SK-N-SH (cell line): ENCODE results near the gene FOXP1. TPM values are rescaled to one million over a fixed set of nuclear protein-coding genes. Genes with fewer than 3 reads are reported as not detected.

Source experiments
- CTCF ChIA-PET: fragments of 300-600, 350-600 bp; formaldehyde crosslinking; extraction: SDS; loops from one replicate; lab custom pipeline; 2021; lab: Yijun Ruan, JAX
- POLR2A ChIA-PET: fragments of 350-600 bp; sonication (Branson Sonifier 250); formaldehyde crosslinking; extraction: SDS; loops from one replicate; lab custom pipeline; 2020; ENCODE audit warnings: antibody characterized with exemption, inconsistent platforms; lab: Yijun Ruan, JAX
- DNase-seq: peaks from one replicate; pipeline ENCODE4 v3.0.0; 2012
- H2AFZ ChIP-seq: fragments of 200-600 bp; sonication (generic); 2 replicates; pipeline ENCODE4 v1.8.1; 2016; ENCODE audit warnings: antibody characterized with exemption, mild to moderate bottlenecking, low read depth
- H3F3A ChIP-seq: fragments of 200-600 bp; sonication (generic); replicated peaks from 2 replicates; pipeline ENCODE3; 2016; ENCODE audit warnings: antibody characterized with exemption, mild to moderate bottlenecking; ENCODE audit not compliant: insufficient read depth
- H3K27ac ChIP-seq, 2 experiments: fragments of 200-500 bp in 1 of 2; fragments of 200-600 bp in 1 of 2; sonication (Bioruptor generic) in 1 of 2; sonication (generic), shearing (Covaris generic) in 1 of 2; 2 replicates each; pipeline versions ENCODE4 v1.5.1 to v1.6.1; 2014 to 2016; ENCODE audit warnings: low read depth in 2 of 2, inconsistent platforms in 1 of 2, low read length in 1 of 2, mild to moderate bottlenecking in 1 of 2, mixed read lengths in 1 of 2
- H3K27me3 ChIP-seq: fragments of 200-600 bp; sonication (generic), shearing (Covaris generic); 2 replicates; pipeline ENCODE4 v1.6.1; 2016; ENCODE audit warnings: mixed run types; ENCODE audit not compliant: insufficient read depth
- H3K36me3 ChIP-seq, 2 experiments: fragments of 200-500 bp in 1 of 2; fragments of 200-600 bp in 1 of 2; sonication (Bioruptor generic) in 1 of 2; sonication (generic) in 1 of 2; replicated peaks in 1 of 2; 2 replicates each; pipeline versions ENCODE3 to v1.5.1; 2014 to 2016; ENCODE audit warnings: low read length in 1 of 2, mild to moderate bottlenecking in 1 of 2; ENCODE audit not compliant: insufficient read depth in 2 of 2, control insufficient read depth in 1 of 2
- H3K4me1 ChIP-seq, 2 experiments: fragments of 200-500 bp in 1 of 2; fragments of 200-600 bp in 1 of 2; sonication (Bioruptor generic) in 1 of 2; sonication (generic), shearing (Covaris generic) in 1 of 2; 2 replicates each; pipeline versions ENCODE4 v1.5.1 to v1.6.1; 2014 to 2016; ENCODE audit warnings: low read depth in 1 of 2, low read length in 1 of 2, mixed run types in 1 of 2; ENCODE audit not compliant: insufficient read depth in 2 of 2, control insufficient read depth in 1 of 2
- H3K4me2 ChIP-seq: fragments of 200-600 bp; sonication (generic), shearing (Covaris generic); 2 replicates; pipeline ENCODE4 v1.6.1; 2017; ENCODE audit warnings: mixed run types
- H3K4me3 ChIP-seq, 2 experiments: fragments of 200-500 bp in 1 of 2; fragments of 200-600 bp in 1 of 2; sonication (Bioruptor generic) in 1 of 2; sonication (generic), shearing (Covaris generic) in 1 of 2; 2 replicates each; pipeline versions ENCODE4 v1.5.1 to v1.8.1; 2014 to 2016; ENCODE audit warnings: low read depth in 2 of 2, inconsistent platforms in 1 of 2, low read length in 1 of 2, mild to moderate bottlenecking in 1 of 2, mixed read lengths in 1 of 2, moderate library complexity in 1 of 2
- H3K79me2 ChIP-seq: fragments of 200-600 bp; sonication (generic); 2 replicates; pipeline ENCODE4 v1.8.1; 2017; ENCODE audit warnings: mild to moderate bottlenecking; ENCODE audit not compliant: insufficient read depth
- H3K9ac ChIP-seq: fragments of 200-600 bp; sonication (generic); 2 replicates; pipeline ENCODE4 v1.6.1; 2017; ENCODE audit warnings: mixed run types
- H3K9me2 ChIP-seq: fragments of 200-600 bp; sonication (generic); 2 replicates; pipeline ENCODE4 v1.6.1; 2017; ENCODE audit warnings: mixed run types
- H3K9me3 ChIP-seq: fragments of 200-600 bp; sonication (generic); 2 replicates; pipeline ENCODE4 v1.6.1; 2017; ENCODE audit warnings: mixed run types, mild to moderate bottlenecking, moderate library complexity
- H4K20me1 ChIP-seq: fragments of 200-600 bp; sonication (generic); 2 replicates; pipeline ENCODE4 v1.6.1; 2017; ENCODE audit warnings: mild to moderate bottlenecking, mixed run types; ENCODE audit not compliant: insufficient read depth
- CHD2 ChIP-seq: fragments of 150-350 bp; IDR thresholded peaks from 2 replicates; pipeline ENCODE4 v1.6.1; 2018; ENCODE audit warnings: low read length; ENCODE audit not compliant: partially characterized antibody
- EP300 ChIP-seq, 2 experiments: IDR thresholded peaks; 2 replicates each; pipeline versions ENCODE4 v1.4.0 to v1.6.1; 2012; ENCODE audit warnings: borderline replicate concordance in 1 of 2, low read depth in 1 of 2, low read length in 1 of 2
- EZH2phosphoT487 ChIP-seq: fragments of 200-600 bp; sonication (generic); IDR thresholded peaks from 2 replicates; pipeline ENCODE4 v1.6.1; 2017; ENCODE audit warnings: low read depth, mixed run types, mild to moderate bottlenecking, antibody characterized with exemption, moderate library complexity, borderline replicate concordance
- FOSL2 ChIP-seq: IDR thresholded peaks from 2 replicates; pipeline ENCODE4 v1.4.0; 2012; ENCODE audit warnings: low read depth, mild to moderate bottlenecking, moderate library complexity, borderline replicate concordance
- FOXJ3 ChIP-seq: sonication (generic); formaldehyde crosslinking; IDR thresholded peaks from 2 replicates; pipeline ENCODE4 v1.5.1; 2020; ENCODE audit warnings: mild to moderate bottlenecking, missing genetic modification reagents
- FOXM1 ChIP-seq: IDR thresholded peaks from 2 replicates; pipeline ENCODE4 v1.4.0; 2012; ENCODE audit warnings: low read depth, mild to moderate bottlenecking
- GABPA ChIP-seq: IDR thresholded peaks from 2 replicates; pipeline ENCODE4 v1.4.0; 2012; ENCODE audit warnings: low read depth, mild to moderate bottlenecking
- GATA2 ChIP-seq: sonication (generic); formaldehyde crosslinking; IDR thresholded peaks from 2 replicates; pipeline ENCODE4 v1.5.0; 2020; ENCODE audit warnings: mild to moderate bottlenecking, missing genetic modification reagents
- IRF3 ChIP-seq: fragments of 150-350 bp; IDR thresholded peaks from 2 replicates; pipeline ENCODE4 v1.6.1; 2016; ENCODE audit warnings: mild to moderate bottlenecking, low read depth, low read length
- JUND ChIP-seq: IDR thresholded peaks from 2 replicates; pipeline ENCODE4 v1.4.0; 2012
- MAX ChIP-seq: IDR thresholded peaks from 2 replicates; pipeline ENCODE4 v1.4.0; 2012; ENCODE audit warnings: low read depth
- MXI1 ChIP-seq: IDR thresholded peaks from 2 replicates; pipeline ENCODE4 v1.6.1; 2012; ENCODE audit warnings: mild to moderate bottlenecking, low read depth, low read length, improper control_type of control experiment
- NFIC ChIP-seq: IDR thresholded peaks from 2 replicates; pipeline ENCODE4 v1.4.0; 2012; ENCODE audit warnings: borderline replicate concordance
- NRF1 ChIP-seq: IDR thresholded peaks from 2 replicates; pipeline ENCODE4 v1.6.1; 2012; ENCODE audit warnings: low read depth, mild to moderate bottlenecking, low read length
- PBX3 ChIP-seq: IDR thresholded peaks from 2 replicates; pipeline ENCODE4; 2012
- RAD21 ChIP-seq: IDR thresholded peaks from 2 replicates; pipeline ENCODE4 v1.6.1; 2012; ENCODE audit warnings: mild to moderate bottlenecking, low read length
- SIN3A ChIP-seq: IDR thresholded peaks from 2 replicates; pipeline ENCODE4 v1.6.1; 2012; ENCODE audit warnings: low read depth, mild to moderate bottlenecking, low read length, moderate library complexity, borderline replicate concordance
- SMC3 ChIP-seq: IDR thresholded peaks from 2 replicates; pipeline ENCODE4 v1.6.1; 2012; ENCODE audit warnings: low read depth, low read length, improper control_type of control experiment
- TAF1 ChIP-seq: IDR thresholded peaks from 2 replicates; pipeline ENCODE4 v1.6.1; 2012; ENCODE audit warnings: low read depth, mild to moderate bottlenecking, low read length, moderate library complexity, borderline replicate concordance
- TCF12 ChIP-seq: IDR thresholded peaks from 2 replicates; pipeline ENCODE4 v1.4.0; 2012
- TEAD4 ChIP-seq: IDR thresholded peaks from 2 replicates; pipeline ENCODE4 v1.4.0; 2012; ENCODE audit warnings: mild to moderate bottlenecking, borderline replicate concordance; ENCODE audit not compliant: insufficient read depth
- YY1 ChIP-seq: IDR thresholded peaks from 2 replicates; pipeline ENCODE4 v1.4.0; 2012; ENCODE audit warnings: low read depth, mild to moderate bottlenecking
- WGBS: methylation state at CpG from one replicate; pipeline ENCODE4 v1.1.6; 2017; ENCODE audit warnings: low lambda C conversion rate; 5-methylcytosine and 5-hydroxymethylcytosine counted together
- polyA plus RNA-seq, 3 experiments: library from polyadenylated mRNA; depleted of rRNA; stranded (reverse); fragments of >200 nt; gene quantifications; 2 replicates each; pipeline ENCODE4 v1.2.3, GENCODE V29; 2012

The FOXP1 gene
- polyA plus RNA-seq, 1 of the 3 experiments (the other 2 are of a cell fraction) = 8.8 TPM

- Histone ChIP-seq H3K4me1 (no peaks in the 10 kb centered on the region; a peak in 1 of 4 replicates), H3K4me3 (no peak overlapping the region), H3K4me2 (no peak overlapping the region), H3K36me3 (no peaks in the 10 kb centered on the region), H3K9me3 (no peaks in the 10 kb centered on the region), H3K79me2 (peaks cover 43% of the 10 kb centered on the region; the same call in 1 of the 2 replicates), H4K20me1 (no peaks in the 10 kb centered on the region), H3F3A (no peaks in the 10 kb centered on the region), H3K27ac (no peak overlapping the region), H3K27me3 (no peaks in the 10 kb centered on the region), H3K9ac (no peak overlapping the region), H3K9me2 (no peaks in the 10 kb centered on the region), H2AFZ (no peak overlapping the region)
- 98% methylated on average over 4 of the region's 4 CpGs for WGBS
- ChIA-PET POLR2A (no interaction called here), CTCF (no interaction called here)
- TF ChIP-seq MXI1 (no peak), MAX (no peak), CHD2 (no peak), FOSL2 (no peak), IRF3 (no peak), EZH2phosphoT487 (no peak), RAD21 (no peak), TAF1 (no peak), TEAD4 (no peak), FOXM1 (no peak), TCF12 (no peak), GATA2 (no peak), JUND (no peak), NFIC (no peak), SMC3 (no peak), FOXJ3 (no peak)
- DNase-seq = no peak
These were observed 307.0 kb downstream of the FOXP1 start for GRCh38 chr3:71276531-71276930.

- Histone ChIP-seq H3K4me3 (no peak overlapping the region; a peak in 1 of 4 replicates), H4K20me1 (no peaks in the 10 kb centered on the region), H3K27me3 (no peaks in the 10 kb centered on the region), H3K9ac (no peak overlapping the region), H3K4me1 (peaks cover 0 to 4% of the 10 kb centered on the region in 2 experiments; a peak in 1 of 4 replicates), H2AFZ (no peak overlapping the region), H3K9me2 (no peaks in the 10 kb centered on the region), H3K36me3 (peaks cover 0 to 4% of the 10 kb centered on the region in 2 experiments), H3K9me3 (no peaks in the 10 kb centered on the region), H3F3A (peaks cover 8% of the 10 kb centered on the region), H3K27ac (no peak overlapping the region), H3K4me2 (no peak overlapping the region), H3K79me2 (peaks cover 45% of the 10 kb centered on the region; the same call in 1 of the 2 replicates)
- no peak for DNase-seq
- POLR2A ChIA-PET = no interaction called here
- WGBS = 94% methylated on average over 4 of the region's 4 CpGs
- CTCF ChIA-PET = no interaction called here
- TF ChIP-seq NRF1 (no peak), TEAD4 (no peak), FOXJ3 (no peak), IRF3 (no peak), SMC3 (no peak), PBX3 (no peak), TCF12 (no peak), GATA2 (no peak), RAD21 (no peak), YY1 (no peak), CHD2 (no peak), SIN3A (no peak), MAX (no peak), EP300 (IDR thresholded peaks at IDR 0.05; ENCODE audit: borderline replicate concordance in 1 of 2, low read depth in 1 of 2, low read length in 1 of 2) (no peak), EZH2phosphoT487 (no peak), GABPA (no peak)
These were observed 310.1 kb downstream of the FOXP1 start for GRCh38 chr3:71273453-71273852.
